HG03342 (cell line): ENCODE data around the gene SORL1.

Experiments
- ATAC-seq: cut with Tn5 transposase; IDR thresholded peaks from one replicate; pipeline ENCODE4 v1.9.1; 2021; ENCODE audit warnings: mild to moderate bottlenecking, moderate library complexity; ENCODE audit not compliant: unreplicated experiment

SORL1 gene

GRCh38 chr11:121427400-121427744, 24.7 kb upstream of the SORL1 start:
- no peak for ATAC-seq

DNA sequence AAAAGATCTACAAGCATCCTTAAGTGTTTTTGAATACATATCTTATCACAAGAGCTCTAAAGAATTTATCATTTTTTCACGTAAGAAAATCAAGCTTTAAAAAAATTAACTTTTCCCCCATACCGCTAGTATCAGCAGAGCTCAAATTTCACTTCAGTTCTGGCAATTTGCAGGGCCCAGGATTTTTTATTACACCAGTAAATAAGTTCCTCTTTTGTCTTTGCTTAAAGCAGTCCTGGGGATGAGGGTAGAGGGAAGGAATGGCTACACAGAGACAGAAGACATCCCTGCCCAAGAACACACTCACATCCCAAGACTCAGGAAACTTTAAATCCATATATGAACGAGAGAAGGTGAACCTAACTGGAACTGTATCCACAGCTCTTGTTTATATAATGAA, 22.6 kb upstream of the SORL1 start:
- ATAC-seq = no peak

- no peak for ATAC-seq
Observed at GRCh38 chr11:121431820-121432526, 20.1 kb upstream of the SORL1 start.

GRCh38 chr11:121435132-121435531, 17.0 kb upstream of the SORL1 start:
- no peak for ATAC-seq

- ATAC-seq = no peak
Observed at GRCh38 chr11:121435551-121436511, 16.3 kb upstream of the SORL1 start.

DNA sequence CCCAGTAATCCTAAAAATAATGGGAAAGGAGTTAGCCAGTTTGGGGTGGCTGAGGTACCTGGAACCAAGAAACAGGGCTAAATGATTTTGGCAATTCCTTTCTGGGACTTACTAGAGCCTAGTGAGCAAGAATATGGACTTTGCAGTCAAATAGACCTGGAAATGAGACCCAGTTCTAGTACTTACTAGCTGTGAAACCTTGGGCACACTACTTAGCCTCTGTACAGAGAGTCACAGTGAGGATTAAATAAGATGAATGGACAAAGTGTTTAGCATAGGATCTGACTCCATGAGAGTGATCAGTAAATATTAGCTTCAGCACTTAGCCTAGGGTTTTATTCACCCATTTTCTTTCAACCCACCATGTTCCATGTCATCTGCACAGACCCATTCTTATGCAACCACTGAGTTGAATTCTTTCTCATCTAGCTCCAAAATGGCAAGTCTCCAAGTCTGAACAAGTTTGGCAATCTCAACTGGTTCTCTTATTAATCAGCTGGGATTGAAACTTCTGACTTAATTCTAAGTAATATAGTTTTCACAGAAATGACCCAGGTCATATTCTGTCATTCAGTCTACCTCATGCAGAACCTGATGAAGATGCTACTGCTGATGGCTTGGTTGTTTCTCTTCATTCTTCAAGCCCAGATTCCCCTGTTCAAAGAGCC, 15.0 kb upstream of the SORL1 start:
- no peak for ATAC-seq

DNA sequence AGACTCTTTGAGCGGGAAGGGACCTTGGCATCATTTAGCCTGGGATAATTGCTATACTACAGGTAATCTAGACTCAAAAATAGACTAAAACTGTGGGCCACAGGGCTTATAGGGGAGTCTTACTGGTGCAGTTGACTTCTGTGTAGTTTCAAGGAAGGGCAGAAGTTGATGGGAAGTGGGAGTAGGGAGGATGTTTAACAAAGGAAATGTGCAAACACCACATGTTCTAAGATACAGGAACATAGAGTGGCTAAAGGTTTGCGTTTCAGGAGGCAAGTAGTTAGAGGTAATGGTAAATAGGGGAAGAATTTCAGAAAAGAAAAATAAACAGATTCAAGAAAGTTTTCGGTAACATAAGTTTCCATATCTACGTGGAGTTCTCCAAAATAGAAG, 14.4 kb upstream of the SORL1 start:
- no peak for ATAC-seq

DNA sequence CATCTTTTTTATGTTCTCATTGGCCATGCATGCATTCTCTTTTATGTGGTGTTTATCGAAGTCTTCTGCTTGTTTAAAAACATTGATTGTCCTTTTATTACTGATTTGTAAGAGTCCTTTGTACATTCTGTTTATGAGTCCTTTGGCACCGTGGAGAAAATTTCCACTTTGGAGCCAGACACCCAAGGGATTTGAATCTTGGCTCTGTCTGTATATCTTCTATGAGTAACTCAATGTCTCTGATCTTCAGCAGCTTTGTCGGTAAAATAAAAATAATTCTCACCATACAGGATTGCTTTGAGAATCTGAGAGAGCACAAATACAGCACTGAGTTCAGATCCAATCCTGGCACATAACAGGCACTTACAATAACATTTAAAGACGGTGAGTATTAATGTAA, 12.8 kb upstream of the SORL1 start:
- ATAC-seq = no peak

DNA sequence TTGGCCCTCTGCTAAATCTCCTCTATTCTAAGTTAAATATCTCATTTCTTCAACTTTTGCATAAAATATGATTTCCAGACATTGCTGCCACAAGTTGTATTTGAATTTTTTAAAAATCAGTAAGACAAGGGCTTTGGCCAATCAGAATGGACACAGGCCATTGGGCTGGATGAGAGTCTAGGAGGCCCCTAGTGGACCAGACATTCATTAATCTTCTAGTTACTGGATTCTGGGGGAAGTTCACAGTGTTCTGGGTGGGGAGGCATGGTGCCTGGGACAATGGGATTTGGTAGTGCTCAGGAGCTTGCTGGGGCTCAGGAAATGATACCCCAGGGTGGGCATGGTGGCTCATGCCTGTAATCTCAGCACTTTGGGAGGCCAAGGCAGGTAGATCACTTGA, 12.4 kb upstream of the SORL1 start:
- no peak for ATAC-seq

DNA sequence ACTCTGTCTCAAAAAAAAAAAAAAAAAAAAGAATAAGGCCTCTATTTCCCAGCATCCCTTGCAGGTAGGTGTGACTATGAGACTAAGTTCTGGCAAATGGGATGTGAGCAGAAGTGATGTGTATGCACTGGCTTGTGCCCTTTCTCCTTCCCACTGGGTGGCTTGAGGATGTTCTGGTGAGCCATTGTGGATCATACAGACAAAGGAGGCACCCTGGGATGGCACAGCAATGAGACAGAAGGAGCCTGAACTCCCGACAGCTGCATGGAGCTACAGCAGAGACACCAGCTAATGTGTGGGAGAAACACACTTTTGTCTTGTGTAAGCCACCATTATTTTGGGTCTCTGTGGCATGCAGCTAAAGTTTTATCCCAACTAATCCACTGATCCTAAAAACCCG, 10.6 kb upstream of the SORL1 start:
- ATAC-seq = no peak

DNA sequence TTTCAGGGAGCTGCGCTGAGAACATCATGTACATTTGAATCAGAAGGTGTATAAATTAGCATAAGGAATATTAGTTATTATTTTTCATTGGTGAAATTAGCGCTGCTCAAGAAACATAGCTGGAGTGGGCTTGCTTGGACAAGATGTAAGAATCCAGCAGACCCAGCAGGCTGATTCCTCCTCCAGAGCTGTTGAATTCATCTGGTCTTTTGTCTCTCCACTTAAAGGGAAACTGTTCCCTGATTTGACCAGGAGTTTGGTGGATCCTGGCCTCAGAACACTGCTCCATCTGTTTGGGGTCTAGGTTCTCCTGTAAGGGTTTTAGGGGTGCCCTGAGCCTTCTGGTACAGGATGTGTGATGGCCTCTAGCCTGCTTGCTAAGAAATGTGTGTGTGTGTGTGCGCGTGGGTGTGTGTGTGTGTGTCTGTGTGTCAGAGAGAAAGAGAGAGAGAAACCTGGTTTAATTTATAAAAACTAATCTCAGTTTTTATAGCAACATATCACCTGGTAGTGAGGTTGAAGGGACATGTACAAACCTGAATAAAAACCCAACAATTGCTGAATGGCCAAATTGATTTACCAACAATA, 8.3 kb upstream of the SORL1 start:
- no peak for ATAC-seq

DNA sequence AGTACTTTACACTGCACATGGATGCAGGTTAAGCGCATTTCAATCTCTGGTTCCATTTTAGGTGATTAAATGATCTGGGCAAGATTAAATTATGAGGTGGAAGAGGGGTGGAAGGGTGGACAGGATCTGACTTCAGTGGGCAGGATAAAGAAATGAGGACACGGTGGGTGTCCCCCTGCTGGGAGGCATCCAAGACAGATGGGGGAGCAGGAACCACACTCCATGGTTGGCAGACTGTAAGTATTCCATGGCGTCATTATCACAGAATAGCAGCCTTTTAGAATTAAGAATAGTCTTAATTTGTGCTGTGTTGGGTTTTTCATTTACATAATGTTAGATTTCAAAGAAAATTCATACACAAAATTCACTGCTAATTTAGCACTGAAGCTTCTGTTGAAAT, 7.6 kb upstream of the SORL1 start:
- no peak for ATAC-seq

DNA sequence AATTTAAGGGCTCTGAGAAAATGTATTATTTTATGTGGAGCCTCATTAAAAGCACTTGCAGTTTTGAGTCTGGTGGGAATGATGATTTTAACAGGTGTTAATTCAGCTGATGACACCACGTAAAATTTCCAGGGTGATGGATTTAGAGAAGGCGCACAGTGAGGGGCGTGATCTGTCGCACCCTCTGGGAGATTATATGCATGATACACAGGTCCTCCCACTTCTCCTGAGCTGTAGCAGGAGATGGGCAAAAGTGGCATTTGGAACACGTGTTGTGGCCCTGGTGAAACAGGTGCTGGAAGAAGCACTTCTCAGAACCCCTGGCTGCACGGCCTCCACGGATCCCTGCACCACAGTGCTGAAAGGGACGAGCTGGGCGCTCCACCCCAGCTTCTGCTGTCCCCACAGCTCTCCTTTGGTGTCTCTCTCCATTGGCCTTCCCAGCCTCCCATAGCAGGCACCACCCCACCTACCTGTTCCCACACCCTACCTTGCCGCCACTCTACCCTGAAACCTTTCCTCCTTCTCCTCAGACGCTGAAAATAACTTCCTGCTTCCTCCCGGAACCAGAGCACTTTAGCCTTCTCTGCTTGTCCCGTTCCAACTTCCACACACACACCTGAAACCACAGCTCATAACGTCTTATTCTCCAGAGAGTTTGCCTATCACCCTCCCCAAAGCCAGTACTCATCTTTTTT, 6.9 kb upstream of the SORL1 start:
- no peak for ATAC-seq

- no peak for ATAC-seq
Observed at GRCh38 chr11:121446752-121447156, 5.4 kb upstream of the SORL1 start.

DNA sequence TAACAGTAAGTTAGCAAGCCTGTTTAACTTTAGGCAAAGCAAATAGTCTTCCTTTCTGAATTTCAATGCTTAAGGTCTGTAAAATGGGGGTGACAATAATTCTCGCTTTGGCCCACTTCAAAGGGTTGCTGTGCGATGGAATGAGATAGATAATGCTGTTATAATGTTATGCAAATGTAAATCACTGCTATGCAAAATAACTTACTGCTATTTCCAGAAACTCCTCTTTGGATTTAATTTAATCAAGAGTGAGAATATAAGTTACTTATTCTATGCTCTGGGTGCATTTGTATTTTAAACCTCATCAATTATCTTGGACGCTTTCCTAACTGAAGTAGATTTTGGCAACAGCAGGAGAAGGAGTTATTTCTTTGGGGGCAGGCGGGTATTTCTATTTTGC, 4.1 kb upstream of the SORL1 start:
- ATAC-seq = no peak

- no peak for ATAC-seq
Observed at GRCh38 chr11:121448431-121448941, 3.6 kb upstream of the SORL1 start.

GRCh38 chr11:121449123-121449522, 3.0 kb upstream of the SORL1 start:
- no peak for ATAC-seq

DNA sequence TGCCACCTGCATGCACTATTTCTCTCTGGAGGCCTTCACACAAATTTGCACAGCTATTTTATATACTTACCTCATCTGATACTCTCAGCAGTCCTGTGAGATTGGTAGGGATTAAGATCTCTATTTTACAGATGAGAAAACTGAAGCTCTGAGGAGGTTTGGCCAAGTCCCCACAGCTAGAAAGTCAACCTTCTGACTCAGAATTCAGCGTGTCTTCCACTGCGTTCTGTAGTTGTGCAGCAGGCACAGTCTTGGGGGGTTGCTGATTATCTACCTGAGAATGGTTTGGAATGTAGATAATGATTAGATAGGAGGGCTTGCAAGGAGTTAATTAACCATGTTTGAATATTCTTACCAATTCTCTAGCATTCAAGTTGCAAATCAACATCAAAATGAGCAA, 2.5 kb upstream of the SORL1 start:
- no peak for ATAC-seq

GRCh38 chr11:121450401-121450800, 1.7 kb upstream of the SORL1 start:
- ATAC-seq = no peak

DNA sequence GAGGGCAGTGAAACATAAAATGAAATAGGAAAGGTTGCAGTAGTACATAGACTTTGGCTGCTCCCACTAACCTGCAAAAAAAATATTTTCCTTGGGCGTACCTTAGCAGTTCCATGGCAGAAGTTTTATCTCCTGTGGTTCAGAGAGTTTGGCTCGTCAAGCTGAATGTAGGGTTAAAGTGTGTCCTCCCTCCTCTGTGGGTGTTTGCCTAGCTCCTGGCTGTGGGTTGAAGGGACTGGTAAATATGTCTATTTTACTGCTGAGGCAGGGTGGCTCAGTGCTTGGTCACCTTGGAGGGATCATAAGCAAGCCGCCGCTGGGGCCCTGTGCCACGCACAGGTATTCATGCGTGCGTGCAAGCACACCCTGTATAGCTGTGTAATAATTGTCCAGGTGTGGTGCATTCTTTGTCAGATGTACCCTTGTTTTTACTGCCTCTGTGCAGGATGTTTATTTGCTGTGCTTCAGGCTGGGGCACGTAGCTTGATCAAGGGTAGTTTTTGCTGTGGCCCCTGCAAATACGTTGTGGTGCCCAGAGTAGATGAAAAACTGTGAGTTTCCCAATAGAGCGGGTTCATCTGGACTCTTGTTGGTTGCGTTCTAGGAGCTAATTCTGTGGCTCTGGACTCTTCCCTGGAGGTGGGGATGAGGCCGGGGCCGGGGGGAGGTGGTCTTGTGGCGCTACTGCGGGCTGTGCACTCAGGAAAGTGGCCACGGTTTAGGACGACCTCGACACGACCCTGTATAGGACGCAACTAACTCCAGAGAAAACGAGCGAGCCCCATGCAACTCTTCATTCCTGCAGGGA, 732 bp upstream of the SORL1 start:
- no peak for ATAC-seq
